Mesenteric fat pad (tissue), 1 donor: ENCODE results near the gene SARNP. TPM values are rescaled to one million over a fixed set of nuclear protein-coding genes. Genes with fewer than 3 reads are reported as not detected.
A peak's percentile ranks its signal among the peaks of the same experiment; 100 is the strongest.

Source experiments
- DNase-seq: peaks from one replicate; pipeline ENCODE4 v3.0.0-alpha.2; 2020; ENCODE audit warnings: low spot score
- total RNA-seq: library from RNA; stranded (reverse); fragmentation: NEBNext Ultra II Directional; extraction: Animal tissue kit (Norgen Biotek cat#: 25700); gene quantifications from one replicate; pipeline ENCODE4 v1.2.1, GENCODE V29; 2021
- donor health status: DM: yes; HTN: yes; CAD: no.

The SARNP gene
- total RNA-seq, 1 donor from 2014 or later: 39.0 TPM

- no peak for DNase-seq
These were observed 90.6 kb downstream of the SARNP start for GRCh38 chr12:55726971-55727370.

DNA sequence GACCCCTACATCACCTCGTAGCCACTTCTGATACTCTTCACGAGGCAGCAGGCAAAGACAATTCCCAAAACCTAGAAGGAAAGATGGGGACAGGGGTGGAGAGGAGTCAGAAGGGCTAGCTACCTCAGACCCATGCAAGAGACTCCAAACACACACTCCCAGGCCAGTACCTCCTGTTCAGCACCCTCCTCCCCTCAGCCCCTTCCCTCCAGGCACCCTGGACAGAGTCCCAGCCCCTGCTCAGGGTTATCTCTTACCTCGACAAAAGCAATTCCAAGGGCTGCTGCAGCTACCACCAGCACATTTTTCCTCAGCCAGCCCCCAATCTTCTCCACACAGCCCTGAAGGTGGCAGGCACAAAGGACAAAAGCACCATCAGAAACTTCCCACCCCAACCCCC is 92.0 kb downstream of the SARNP start:
- DNase-seq: no peak

DNA sequence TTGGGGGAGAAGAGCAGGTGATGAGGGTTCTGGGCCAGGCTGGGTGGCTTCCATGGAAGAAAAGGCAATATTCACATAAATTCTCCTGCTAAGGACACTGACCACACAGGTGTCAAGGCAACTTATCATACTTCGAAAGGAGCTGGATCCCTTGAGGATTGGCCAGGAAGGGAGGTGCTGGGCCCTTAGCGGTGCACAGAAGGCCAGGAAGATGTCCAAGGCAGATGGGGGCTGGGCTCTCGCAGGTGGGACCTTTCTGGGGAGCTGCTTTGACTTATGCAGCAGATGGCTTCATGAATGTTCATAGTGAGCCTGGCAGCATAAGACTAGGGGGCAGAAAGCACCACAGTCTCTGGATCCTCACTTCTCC is 92.6 kb downstream of the SARNP start:
- DNase-seq: no peak

GRCh38 chr12:55724226-55724939 is 93.1 kb downstream of the SARNP start:
- no peak for DNase-seq

GRCh38 chr12:55723516-55724225 is 93.9 kb downstream of the SARNP start:
- no peak for DNase-seq

DNA sequence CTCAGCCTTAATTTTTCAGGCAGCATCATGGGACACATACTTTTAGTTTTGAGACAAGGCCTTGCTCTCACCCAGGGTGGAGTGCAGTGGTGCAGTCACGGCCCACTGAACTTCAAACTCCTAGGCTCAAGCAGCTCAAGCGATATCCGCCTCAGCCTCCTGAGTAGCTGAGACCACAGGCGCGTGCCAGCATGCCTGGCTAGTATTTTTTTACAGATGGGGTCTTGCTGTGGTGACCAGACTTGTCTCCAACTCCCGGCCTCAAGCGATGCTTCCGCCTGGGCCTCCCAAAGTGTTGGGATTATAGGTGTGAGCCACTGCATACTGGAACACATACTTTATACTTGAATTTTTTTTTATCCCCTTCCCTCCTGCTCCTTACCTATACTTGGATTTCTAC is 94.6 kb downstream of the SARNP start:
- no peak for DNase-seq

DNA sequence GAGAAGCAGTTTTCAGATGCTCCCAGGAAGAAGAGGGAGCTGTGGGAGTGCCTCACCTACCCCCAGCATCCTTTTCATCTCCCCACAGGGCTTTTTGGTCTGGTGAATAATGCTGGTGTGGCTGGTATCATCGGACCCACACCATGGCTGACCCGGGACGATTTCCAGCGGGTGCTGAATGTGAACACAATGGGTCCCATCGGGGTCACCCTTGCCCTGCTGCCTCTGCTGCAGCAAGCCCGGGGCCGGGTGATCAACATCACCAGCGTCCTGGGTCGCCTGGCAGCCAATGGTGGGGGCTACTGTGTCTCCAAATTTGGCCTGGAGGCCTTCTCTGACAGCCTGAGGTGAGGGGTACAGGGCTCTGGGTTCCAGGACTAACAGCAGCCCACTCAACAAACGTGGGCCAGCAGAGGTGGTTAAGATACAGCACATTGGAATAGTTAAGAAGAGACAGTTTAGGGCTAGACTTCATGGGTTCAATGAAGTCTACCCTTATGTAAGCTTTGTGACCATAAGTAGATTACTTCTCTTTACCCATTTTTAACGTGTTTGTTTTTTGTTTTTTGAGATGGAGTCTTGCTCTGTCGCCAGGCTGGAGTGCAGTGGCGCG is 95.8 kb downstream of the SARNP start:
- no peak for DNase-seq

- no peak for DNase-seq
These were observed 96.6 kb downstream of the SARNP start for GRCh38 chr12:55720894-55721444.

DNA sequence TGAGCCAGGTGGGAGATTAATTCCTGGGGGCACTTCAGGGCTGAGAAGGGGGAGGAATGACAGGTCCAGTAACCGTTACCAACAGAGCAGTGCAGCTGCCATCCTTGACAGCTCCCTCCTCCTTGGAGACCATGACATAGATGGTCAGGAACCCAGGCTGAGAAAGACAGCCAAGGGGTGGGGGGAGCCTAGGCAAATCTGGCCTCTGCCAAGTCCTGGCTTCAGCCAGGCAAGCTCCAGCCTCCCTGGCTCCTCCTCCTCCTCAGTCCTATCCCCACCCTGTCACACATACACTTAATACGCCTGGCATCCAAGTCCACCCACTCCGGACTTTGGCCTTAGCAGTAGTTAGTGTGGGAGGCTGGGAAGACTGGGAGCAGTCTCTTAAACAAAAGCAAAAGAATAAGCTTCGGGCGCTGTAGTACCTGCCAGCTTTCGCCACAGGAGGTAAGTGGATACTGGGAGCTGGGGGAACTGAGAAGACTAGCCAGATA is 97.4 kb downstream of the SARNP start, which contains the start of gene RDH5:
RDH5 (plus strand) TSS at position 323 of the 494 bp plus-strand sequence. CDS start 792 bp downstream, outside the sequence.
- DNase-seq: no peak

- DNase-seq: no peak
These were observed 98.2 kb downstream of the SARNP start for GRCh38 chr12:55719371-55719770.

- no peak for DNase-seq
These were observed 98.8 kb downstream of the SARNP start for GRCh38 chr12:55718624-55719275.

GRCh38 chr12:55718015-55718414 is 99.5 kb downstream of the SARNP start:
- DNase-seq: no peak

DNA sequence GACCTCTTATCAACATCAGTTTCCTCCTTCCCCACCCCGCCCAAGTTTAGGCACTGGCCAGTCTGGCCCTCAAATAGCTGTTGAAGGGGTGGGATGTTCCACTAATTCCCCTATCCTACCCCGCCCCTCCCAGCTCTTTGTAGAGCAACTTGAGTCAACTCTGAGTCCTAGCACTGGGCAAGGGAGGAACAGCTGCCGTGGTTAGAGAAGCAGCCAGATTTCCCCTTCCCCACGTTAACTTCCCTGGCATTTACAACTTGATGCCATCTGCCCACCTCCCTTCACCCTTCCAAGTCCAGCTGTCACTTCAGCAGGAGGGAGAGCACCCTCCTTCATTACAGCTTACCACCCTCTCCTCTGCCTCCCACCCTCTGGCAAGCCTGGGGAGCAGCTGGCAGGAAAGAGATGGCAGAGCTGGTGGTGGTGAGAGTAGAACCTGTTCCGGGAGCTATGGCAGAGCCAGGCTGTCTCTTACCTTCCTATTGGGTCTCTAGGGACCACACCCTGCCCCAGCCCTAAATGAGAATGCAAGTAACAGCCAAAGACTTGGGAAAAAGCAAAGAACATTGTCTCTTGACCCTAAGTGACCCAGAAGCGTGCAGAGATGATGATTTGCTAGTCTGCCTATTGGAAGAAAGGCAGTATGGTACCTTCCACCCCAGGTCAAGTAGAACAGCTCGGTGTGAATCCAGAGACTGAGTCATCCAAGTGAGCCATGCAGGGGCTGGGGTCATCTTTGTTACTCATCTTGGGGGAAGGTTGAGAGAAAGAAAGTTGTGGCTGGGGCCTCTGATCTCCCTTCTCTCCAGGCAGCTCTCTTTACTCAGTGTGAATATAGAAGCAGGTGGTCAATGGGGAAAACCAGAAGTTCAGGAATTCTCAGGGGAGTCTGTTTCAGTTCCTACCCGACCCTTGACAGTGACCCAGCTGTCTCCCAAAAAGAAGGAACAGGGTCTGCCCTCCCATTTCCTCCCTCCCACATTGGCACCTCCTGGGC is 100.2 kb downstream of the SARNP start:
- no peak for DNase-seq

- DNase-seq: no peak
These were observed 101.0 kb downstream of the SARNP start for GRCh38 chr12:55716582-55716957.

DNA sequence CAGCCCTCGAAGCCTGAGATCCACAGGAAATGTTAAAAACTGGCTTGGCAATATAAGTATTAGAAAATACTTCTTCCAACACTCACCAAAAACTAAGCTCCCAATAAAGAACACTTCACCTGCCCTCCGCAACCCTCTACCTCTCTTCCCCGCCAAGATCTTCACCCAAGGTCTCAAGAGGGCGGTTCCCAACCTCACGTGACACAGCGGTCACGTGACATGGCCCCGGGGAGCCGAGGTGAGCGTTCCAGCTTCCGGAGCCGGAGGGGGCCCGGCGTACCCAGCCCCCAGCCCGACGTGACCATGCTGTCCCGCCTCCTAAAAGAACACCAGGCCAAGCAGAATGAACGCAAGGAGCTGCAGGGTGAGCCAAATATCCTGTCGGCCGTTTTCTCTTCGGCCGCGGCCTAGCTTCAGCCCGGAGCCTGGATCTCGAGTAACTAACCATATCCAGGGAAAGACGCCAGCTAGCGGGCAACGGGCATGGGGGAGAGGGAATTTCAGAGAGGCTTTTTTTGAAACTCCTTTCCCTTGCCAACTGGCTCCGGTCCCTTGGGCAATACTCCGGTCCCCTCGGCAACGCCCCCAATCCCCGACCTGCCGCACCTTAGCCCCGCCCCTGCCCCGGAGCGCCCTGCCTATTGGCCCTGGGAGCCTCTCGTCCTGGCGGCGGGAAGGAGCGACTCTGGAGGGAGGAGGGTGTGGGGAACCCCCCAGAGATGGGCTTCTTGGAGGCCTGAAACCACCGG is 101.5 kb downstream of the SARNP start, which contains the start of gene BLOC1S1:
BLOC1S1 (plus strand) TSS at position 214 of the 749 bp plus-strand sequence; CDS start at position 220, 6 bp downstream.
- peak; percentile 97 for DNase-seq

GRCh38 chr12:55715169-55715764 is 102.3 kb downstream of the SARNP start:
- no peak for DNase-seq

- no peak for DNase-seq
These were observed 103.8 kb downstream of the SARNP start for GRCh38 chr12:55713721-55714120.

GRCh38 chr12:55712700-55713415 is 104.7 kb downstream of the SARNP start:
- DNase-seq: no peak
